Neural progenitor cell (in vitro differentiated cells): Measurements from ENCODE around the gene ASPN. TPM values are rescaled to one million over a fixed set of nuclear protein-coding genes. Genes with fewer than 3 reads are reported as not detected.

Experiments
- DNase-seq: peaks from one replicate; pipeline ENCODE4 v3.0.0-alpha.2; 2016; ENCODE audit warnings: low spot score
- H2AFZ ChIP-seq: fragments of 200-600 bp; sonication (generic); replicated peaks from 2 replicates; pipeline ENCODE4 v1.6.1; 2016; ENCODE audit warnings: antibody characterized with exemption
- H3F3A ChIP-seq: fragments of 200-600 bp; sonication (generic); 2 replicates; pipeline ENCODE4 v1.6.1; 2016; ENCODE audit warnings: antibody characterized with exemption, low read depth
- H3K27ac ChIP-seq: fragments of 200-600 bp; sonication (generic); 2 replicates; pipeline ENCODE4 v1.5.1; 2016; ENCODE audit warnings: mild to moderate bottlenecking
- H3K27me3 ChIP-seq: fragments of 200-600 bp; sonication (generic); 2 replicates; pipeline ENCODE4 v1.6.1; 2016; ENCODE audit warnings: mild to moderate bottlenecking, moderate library complexity
- H3K36me3 ChIP-seq: fragments of 200-600 bp; sonication (generic); 2 replicates; pipeline ENCODE4 v1.5.1; 2016
- H3K4me1 ChIP-seq: fragments of 200-600 bp; sonication (generic); 2 replicates; pipeline ENCODE4 v1.6.1; 2016; ENCODE audit warnings: mixed run types
- H3K4me2 ChIP-seq: fragments of 200-600 bp; sonication (generic); 2 replicates; pipeline ENCODE4 v1.6.1; 2016
- H3K4me3 ChIP-seq: fragments of 200-600 bp; sonication (generic); 2 replicates; pipeline ENCODE4 v1.5.1; 2016
- H3K79me2 ChIP-seq: fragments of 200-600 bp; sonication (generic); 2 replicates; pipeline ENCODE4 v1.6.1; 2016; ENCODE audit warnings: low read depth
- H3K9ac ChIP-seq: fragments of 200-600 bp; sonication (generic); 2 replicates; pipeline ENCODE4 v1.6.1; 2016
- H3K9me3 ChIP-seq: fragments of 200-600 bp; sonication (generic); 2 replicates; pipeline ENCODE4 v1.5.1; 2016; ENCODE audit warnings: low read depth
- H4K20me1 ChIP-seq: fragments of 200-600 bp; sonication (generic); 2 replicates; pipeline ENCODE4 v1.6.1; 2016; ENCODE audit warnings: low read depth
- H3K27ac Mint-ChIP-seq: 3 replicates; pipeline ENCODE4 v1.8.0; 2021; ENCODE audit warnings: mixed read lengths
- H3K27me3 Mint-ChIP-seq: 2 replicates; pipeline ENCODE4 v1.8.0; 2022; ENCODE audit warnings: low read depth, mild to moderate bottlenecking, inconsistent platforms, moderate library complexity, mixed read lengths; ENCODE audit not compliant: insufficient read depth
- H3K36me3 Mint-ChIP-seq: 3 replicates; pipeline ENCODE4 v1.8.0; 2021; ENCODE audit warnings: mixed read lengths
- H3K4me1 Mint-ChIP-seq: 3 replicates; pipeline ENCODE4 v1.8.0; 2021; ENCODE audit warnings: mixed read lengths
- H3K4me3 Mint-ChIP-seq: 3 replicates; pipeline ENCODE4 v1.8.0; 2021; ENCODE audit warnings: mild to moderate bottlenecking, moderate library complexity, mixed read lengths
- H3K9me3 Mint-ChIP-seq: 3 replicates; pipeline ENCODE4 v1.8.0; 2020; ENCODE audit warnings: mixed read lengths
- EZH2 ChIP-seq: fragments of 200-600 bp; sonication (generic); IDR thresholded peaks from 2 replicates; pipeline ENCODE4 v1.6.1; 2017; ENCODE audit warnings: antibody characterized with exemption, mild to moderate bottlenecking, moderate library complexity
- EZH2phosphoT487 ChIP-seq: fragments of 200-600 bp; sonication (generic); IDR thresholded peaks from 2 replicates; pipeline ENCODE4 v1.6.1; 2017; ENCODE audit warnings: antibody characterized with exemption
- total RNA-seq: library from RNA; depleted of rRNA; stranded (reverse); fragments of >200 nt; gene quantifications from 2 replicates; pipeline ENCODE4 v1.2.3, GENCODE V29; 2015; ENCODE audit warnings: low replicate concordance
- TF ChIP-seq, protein P1 (sequence below): fragments of 200-600 bp; sonication (generic); IDR thresholded peaks from 2 replicates; pipeline ENCODE4 v1.5.1; 2017; ENCODE audit warnings: antibody characterized with exemption, mild to moderate bottlenecking

ASPN gene
- total RNA-seq, 1 donor from 2014 or later = not detected

DNA sequence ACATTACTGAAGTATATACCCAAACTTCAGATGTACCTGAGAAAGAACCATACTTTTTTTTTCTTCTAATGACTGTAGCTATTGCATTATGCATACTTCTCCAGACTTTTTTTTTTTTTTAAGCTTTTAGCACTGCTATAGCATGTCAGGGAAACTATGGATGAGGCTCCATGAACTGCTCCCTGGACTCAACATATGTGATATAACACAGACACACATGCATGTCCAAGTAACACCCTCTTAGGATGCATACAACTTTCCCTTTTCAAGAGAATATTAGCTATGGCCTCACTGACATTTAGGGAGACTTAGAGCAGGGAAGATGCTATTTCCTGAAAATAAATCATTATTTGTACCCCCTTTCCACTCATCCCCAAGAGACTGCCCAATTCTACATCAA, 499 bp upstream of the ASPN start:
- Histone ChIP-seq H3K36me3 (no peaks in the 10 kb centered on the region), H3K27me3 (no peaks in the 10 kb centered on the region), H3K79me2 (no peaks in the 10 kb centered on the region), H3F3A (no peaks in the 10 kb centered on the region), H3K4me2 (no peak overlapping the region), H3K4me1 (no peaks in the 10 kb centered on the region), H4K20me1 (no peaks in the 10 kb centered on the region), H3K4me3 (no peak overlapping the region), H3K9me3 (no peaks in the 10 kb centered on the region), H3K9ac (no peak overlapping the region), H2AFZ (no peak overlapping the region), H3K27ac (no peak overlapping the region)
- Mint-ChIP-seq H3K27me3 (peaks cover 2% of the 10 kb centered on the region), H3K9me3 (no peaks in the 10 kb centered on the region), H3K4me1 (no peaks in the 10 kb centered on the region), H3K4me3 (no peak overlapping the region), H3K27ac (no peak overlapping the region), H3K36me3 (no peaks in the 10 kb centered on the region)
- DNase-seq = no peak
- no peak for TF ChIP-seq EZH2phosphoT487
- TF ChIP-seq, protein P1, sequence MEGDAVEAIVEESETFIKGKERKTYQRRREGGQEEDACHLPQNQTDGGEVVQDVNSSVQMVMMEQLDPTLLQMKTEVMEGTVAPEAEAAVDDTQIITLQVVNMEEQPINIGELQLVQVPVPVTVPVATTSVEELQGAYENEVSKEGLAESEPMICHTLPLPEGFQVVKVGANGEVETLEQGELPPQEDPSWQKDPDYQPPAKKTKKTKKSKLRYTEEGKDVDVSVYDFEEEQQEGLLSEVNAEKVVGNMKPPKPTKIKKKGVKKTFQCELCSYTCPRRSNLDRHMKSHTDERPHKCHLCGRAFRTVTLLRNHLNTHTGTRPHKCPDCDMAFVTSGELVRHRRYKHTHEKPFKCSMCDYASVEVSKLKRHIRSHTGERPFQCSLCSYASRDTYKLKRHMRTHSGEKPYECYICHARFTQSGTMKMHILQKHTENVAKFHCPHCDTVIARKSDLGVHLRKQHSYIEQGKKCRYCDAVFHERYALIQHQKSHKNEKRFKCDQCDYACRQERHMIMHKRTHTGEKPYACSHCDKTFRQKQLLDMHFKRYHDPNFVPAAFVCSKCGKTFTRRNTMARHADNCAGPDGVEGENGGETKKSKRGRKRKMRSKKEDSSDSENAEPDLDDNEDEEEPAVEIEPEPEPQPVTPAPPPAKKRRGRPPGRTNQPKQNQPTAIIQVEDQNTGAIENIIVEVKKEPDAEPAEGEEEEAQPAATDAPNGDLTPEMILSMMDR = no peak
- no peak for TF ChIP-seq EZH2

DNA sequence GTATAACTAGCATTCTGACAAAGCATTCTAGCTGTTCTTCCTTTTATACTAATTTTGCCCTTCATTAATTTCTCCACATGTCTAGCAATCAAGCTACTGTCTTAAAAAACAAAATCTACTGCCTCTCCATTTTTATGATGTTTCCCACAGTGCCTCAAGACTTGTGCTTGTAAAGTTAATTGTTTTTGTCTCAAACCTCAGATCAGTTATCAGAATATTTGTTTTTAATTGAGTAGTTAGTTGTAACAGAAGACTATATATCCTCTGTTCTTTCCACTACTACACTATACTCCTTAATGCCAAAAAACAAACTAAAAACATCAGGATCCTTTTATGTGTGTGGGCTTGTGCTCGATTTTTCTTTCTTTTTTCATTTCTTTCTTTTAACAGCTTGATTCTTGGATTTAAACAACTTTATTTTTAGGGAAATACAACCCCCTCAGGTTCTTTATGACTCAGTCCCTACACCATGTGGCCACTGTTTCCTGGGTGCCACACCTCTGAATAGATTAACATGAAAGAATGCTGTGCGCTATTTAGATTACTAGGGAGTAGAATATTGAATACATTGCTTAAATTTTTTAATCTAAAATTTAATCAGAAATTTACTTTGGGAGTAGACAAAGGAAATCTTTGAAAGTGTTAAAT, 1.2 kb downstream of the ASPN start:
- DNase-seq = no peak
- no peaks in the 10 kb centered on the region for H3K4me1 Mint-ChIP-seq
- H3K79me2 ChIP-seq = no peaks in the 10 kb centered on the region
- no peaks in the 10 kb centered on the region for H3K36me3 Mint-ChIP-seq
- H3K4me3 Mint-ChIP-seq = no peak overlapping the region
- no peaks in the 10 kb centered on the region for H3K36me3 ChIP-seq
- H3K27me3 Mint-ChIP-seq = peaks cover 5% of the 10 kb centered on the region
- H2AFZ ChIP-seq = no peak overlapping the region
- H4K20me1 ChIP-seq = no peaks in the 10 kb centered on the region
- H3K27ac ChIP-seq = no peak overlapping the region
- no peaks in the 10 kb centered on the region for H3K4me1 ChIP-seq
- no peak overlapping the region for H3K27ac Mint-ChIP-seq
- H3F3A ChIP-seq = no peaks in the 10 kb centered on the region
- no peaks in the 10 kb centered on the region for H3K9me3 Mint-ChIP-seq
- H3K4me3 ChIP-seq = no peak overlapping the region
- no peak for TF ChIP-seq EZH2phosphoT487
- no peak for TF ChIP-seq EZH2
- TF ChIP-seq, protein P1 = no peak
- H3K27me3 ChIP-seq = no peaks in the 10 kb centered on the region
- no peaks in the 10 kb centered on the region for H3K9me3 ChIP-seq
- no peak overlapping the region for H3K9ac ChIP-seq
- no peak overlapping the region for H3K4me2 ChIP-seq

DNA sequence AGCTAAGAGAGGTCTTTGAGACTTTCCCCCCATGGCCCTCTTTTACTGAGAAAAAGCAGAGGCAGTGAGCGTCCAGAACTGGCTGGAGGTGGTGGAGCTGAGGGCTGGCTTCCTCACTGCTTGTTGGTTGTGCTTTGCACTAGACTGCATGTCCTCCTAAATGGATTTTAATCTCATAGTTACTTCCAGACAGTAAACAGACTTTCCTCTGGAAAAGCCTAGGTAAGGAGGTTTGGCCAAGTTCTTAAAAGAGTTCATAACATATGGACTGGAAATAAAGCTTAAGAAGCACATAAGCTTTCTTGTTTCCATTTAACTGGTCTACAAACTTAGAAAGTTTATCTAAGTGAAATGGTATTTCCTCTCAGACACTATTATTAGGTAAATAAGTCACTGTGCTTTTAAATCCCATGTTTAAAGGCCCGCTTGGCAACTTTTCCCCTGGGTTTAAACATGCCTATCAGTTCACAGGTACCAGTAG, 2.0 kb downstream of the ASPN start:
- no peak overlapping the region for H3K9ac ChIP-seq

More for the DNA sequence above, 2.0 kb downstream of the ASPN start:
- Histone ChIP-seq H3K4me3 (no peak overlapping the region), H2AFZ (no peak overlapping the region), H3K9me3 (peaks cover under 1% of the 10 kb centered on the region), H3K4me1 (no peaks in the 10 kb centered on the region), H3K27ac (no peak overlapping the region), H3K4me2 (no peak overlapping the region), H3K79me2 (no peaks in the 10 kb centered on the region), H3K36me3 (no peaks in the 10 kb centered on the region), H3K27me3 (no peaks in the 10 kb centered on the region), H4K20me1 (no peaks in the 10 kb centered on the region), H3F3A (no peaks in the 10 kb centered on the region)
- Mint-ChIP-seq H3K27me3 (peaks cover 5% of the 10 kb centered on the region), H3K36me3 (no peaks in the 10 kb centered on the region), H3K4me1 (no peaks in the 10 kb centered on the region), H3K27ac (no peak overlapping the region), H3K9me3 (no peaks in the 10 kb centered on the region), H3K4me3 (no peak overlapping the region)
- TF ChIP-seq, protein P1 = no peak
- TF ChIP-seq EZH2phosphoT487 (no peak), EZH2 (no peak)
- no peak for DNase-seq
